ENCODE measurements around the gene PLXNB3. TPM values are rescaled to one million over a fixed set of nuclear protein-coding genes. Genes with fewer than 3 reads are reported as not detected.

The PLXNB3 gene
- total RNA-seq, 1 donor from 2014 or later = 0.71 TPM

- Histone ChIP-seq H3K4me3 (no peak overlapping the region), H3K36me3 (no peaks in the 10 kb centered on the region), H3K9me3 (ENCODE audit: low read depth) (no peaks in the 10 kb centered on the region), H3K27me3 (no peaks in the 10 kb centered on the region), H2AFZ (replicated peaks) (no peak overlapping the region), H4K20me1 (ENCODE audit: low read depth) (no peaks in the 10 kb centered on the region), H3K4me2 (no peak overlapping the region), H3F3A (ENCODE audit: low read depth) (no peaks in the 10 kb centered on the region), H3K9ac (no peak overlapping the region), H3K79me2 (ENCODE audit: low read depth) (no peaks in the 10 kb centered on the region), H3K27ac (no peak overlapping the region), H3K4me1 (no peaks in the 10 kb centered on the region)
- no peak for TF ChIP-seq CTCF (IDR thresholded peaks at IDR 0.05)
- H3K27me3 Mint-ChIP-seq (ENCODE audit: insufficient read depth, low read depth) = peaks cover 2% of the 10 kb centered on the region
- peaks cover 18% of the 10 kb centered on the region for H3K9me3 Mint-ChIP-seq
- no peak overlapping the region for H3K27ac Mint-ChIP-seq
- H3K4me1 Mint-ChIP-seq = no peaks in the 10 kb centered on the region
- DNase-seq (ENCODE audit: low spot score) = no peak
- peaks cover 4% of the 10 kb centered on the region for H3K36me3 Mint-ChIP-seq
- H3K4me3 Mint-ChIP-seq = no peak overlapping the region
Measured at GRCh38 chrX:153801669-153802068, 37.6 kb downstream of the PLXNB3 start.

- TF ChIP-seq CTCF (IDR thresholded peaks at IDR 0.05) = no peak
- TF ChIP-seq EZH2phosphoT487 (IDR thresholded peaks at IDR 0.05) = no peak
- TF ChIP-seq EZH2 (IDR thresholded peaks at IDR 0.05) = no peak
- DNase-seq (ENCODE audit: low spot score) = no peak
- Histone ChIP-seq H3K4me3 (no peak overlapping the region), H3K36me3 (no peaks in the 10 kb centered on the region), H3K27me3 (no peaks in the 10 kb centered on the region), H3K9me3 (ENCODE audit: low read depth) (no peaks in the 10 kb centered on the region), H3K27ac (no peak overlapping the region), H3K4me1 (no peaks in the 10 kb centered on the region), H3K4me2 (no peak overlapping the region), H3F3A (ENCODE audit: low read depth) (no peaks in the 10 kb centered on the region), H3K9ac (no peak overlapping the region), H2AFZ (replicated peaks) (no peak overlapping the region), H4K20me1 (ENCODE audit: low read depth) (no peaks in the 10 kb centered on the region), H3K79me2 (ENCODE audit: low read depth) (no peaks in the 10 kb centered on the region)
- Mint-ChIP-seq H3K4me3 (no peak overlapping the region), H3K27me3 (ENCODE audit: insufficient read depth, low read depth) (peaks cover 2% of the 10 kb centered on the region), H3K27ac (peak overlapping the region; percentile 81), H3K9me3 (peaks cover 18% of the 10 kb centered on the region), H3K36me3 (peaks cover 4% of the 10 kb centered on the region), H3K4me1 (no peaks in the 10 kb centered on the region)
Measured at GRCh38 chrX:153802513-153803045, 38.5 kb downstream of the PLXNB3 start.

GRCh38 chrX:153803211-153804099 is 39.4 kb downstream of the PLXNB3 start:
- Mint-ChIP-seq H3K36me3 (peaks cover 5% of the 10 kb centered on the region), H3K4me3 (no peak overlapping the region), H3K9me3 (peaks cover 14% of the 10 kb centered on the region), H3K27ac (no peak overlapping the region), H3K27me3 (ENCODE audit: insufficient read depth, low read depth) (peaks cover 4% of the 10 kb centered on the region), H3K4me1 (no peaks in the 10 kb centered on the region)
- TF ChIP-seq EZH2phosphoT487 (IDR thresholded peaks at IDR 0.05) = no peak
- no peak for TF ChIP-seq CTCF (IDR thresholded peaks at IDR 0.05)
- TF ChIP-seq EZH2 (IDR thresholded peaks at IDR 0.05) = no peak
- Histone ChIP-seq H3K36me3 (no peaks in the 10 kb centered on the region), H3K4me3 (no peak overlapping the region), H3K9ac (no peak overlapping the region), H3K79me2 (ENCODE audit: low read depth) (no peaks in the 10 kb centered on the region), H3K27ac (no peak overlapping the region), H2AFZ (replicated peaks) (no peak overlapping the region), H4K20me1 (ENCODE audit: low read depth) (no peaks in the 10 kb centered on the region), H3K27me3 (no peaks in the 10 kb centered on the region), H3K9me3 (ENCODE audit: low read depth) (no peaks in the 10 kb centered on the region), H3F3A (ENCODE audit: low read depth) (no peaks in the 10 kb centered on the region), H3K4me2 (no peak overlapping the region), H3K4me1 (no peaks in the 10 kb centered on the region)
- DNase-seq (ENCODE audit: low spot score) = no peak
